ENCODE measurements around the gene SOX6. TPM values are rescaled to one million over a fixed set of nuclear protein-coding genes. Genes with fewer than 3 reads are reported as not detected.
"Not testable (repeated sequence)": the region's sequence is repeated elsewhere in the genome, so short reads cannot be mapped to it uniquely, and the experiment has no call there.

The SOX6 gene
- total RNA-seq, 1 donor from 2014 or later = 13.6 TPM

GRCh38 chr11:16184588-16184987 lies 171.8 kb downstream of the SOX6 start:
- peak; percentile 70 for ATAC-seq

DNA sequence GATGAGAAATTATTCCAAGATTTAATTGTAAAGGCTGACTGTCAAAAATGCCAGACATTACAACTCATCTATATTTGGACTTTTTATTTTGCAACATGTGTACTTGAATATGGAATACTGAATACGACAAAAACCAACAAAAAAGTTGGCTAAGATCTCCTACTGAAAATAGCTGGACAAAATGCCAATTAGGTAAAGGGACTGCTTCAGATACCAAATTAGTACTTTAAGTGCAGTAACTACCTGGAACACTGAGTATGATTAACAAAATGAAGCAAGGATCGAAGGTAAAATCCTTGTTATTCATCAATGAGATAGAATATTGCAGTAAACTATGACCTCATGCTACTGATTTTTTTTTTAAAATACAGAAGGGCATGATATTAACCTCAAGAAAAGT lies 173.8 kb downstream of the SOX6 start:
- ATAC-seq = no peak

- no peak for ATAC-seq
Measured at GRCh38 chr11:16180868-16181267, 175.5 kb downstream of the SOX6 start.

DNA sequence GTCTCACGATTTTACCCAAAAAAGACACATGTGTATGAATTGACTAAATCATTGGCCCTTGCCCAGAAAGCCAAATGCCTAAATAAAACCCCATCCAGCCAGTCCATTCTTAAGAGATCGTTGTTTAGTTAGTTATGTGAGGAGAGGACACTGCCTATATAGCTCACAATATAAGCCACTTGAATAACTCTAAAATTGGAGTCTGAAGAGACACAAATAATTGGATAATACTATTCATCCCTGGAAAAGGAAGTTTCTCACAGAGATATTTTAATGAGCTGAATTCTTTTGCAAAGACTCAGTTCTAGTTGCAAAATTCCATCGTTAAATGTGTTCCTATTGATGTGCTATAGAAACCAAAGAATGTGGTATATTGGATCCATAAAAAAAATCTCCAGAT lies 176.7 kb downstream of the SOX6 start:
- ATAC-seq = no peak

GRCh38 chr11:16178273-16178672 lies 178.1 kb downstream of the SOX6 start:
- ATAC-seq = no peak

GRCh38 chr11:16177688-16178087 lies 178.7 kb downstream of the SOX6 start:
- no peak for ATAC-seq

GRCh38 chr11:16173798-16174197 lies 182.5 kb downstream of the SOX6 start:
- ATAC-seq = no peak

GRCh38 chr11:16171882-16172281 lies 184.5 kb downstream of the SOX6 start:
- no peak for ATAC-seq

- ATAC-seq = no peak
Measured at GRCh38 chr11:16169956-16170847, 186.1 kb downstream of the SOX6 start.

GRCh38 chr11:16169541-16169940 lies 186.8 kb downstream of the SOX6 start:
- ATAC-seq = no peak

DNA sequence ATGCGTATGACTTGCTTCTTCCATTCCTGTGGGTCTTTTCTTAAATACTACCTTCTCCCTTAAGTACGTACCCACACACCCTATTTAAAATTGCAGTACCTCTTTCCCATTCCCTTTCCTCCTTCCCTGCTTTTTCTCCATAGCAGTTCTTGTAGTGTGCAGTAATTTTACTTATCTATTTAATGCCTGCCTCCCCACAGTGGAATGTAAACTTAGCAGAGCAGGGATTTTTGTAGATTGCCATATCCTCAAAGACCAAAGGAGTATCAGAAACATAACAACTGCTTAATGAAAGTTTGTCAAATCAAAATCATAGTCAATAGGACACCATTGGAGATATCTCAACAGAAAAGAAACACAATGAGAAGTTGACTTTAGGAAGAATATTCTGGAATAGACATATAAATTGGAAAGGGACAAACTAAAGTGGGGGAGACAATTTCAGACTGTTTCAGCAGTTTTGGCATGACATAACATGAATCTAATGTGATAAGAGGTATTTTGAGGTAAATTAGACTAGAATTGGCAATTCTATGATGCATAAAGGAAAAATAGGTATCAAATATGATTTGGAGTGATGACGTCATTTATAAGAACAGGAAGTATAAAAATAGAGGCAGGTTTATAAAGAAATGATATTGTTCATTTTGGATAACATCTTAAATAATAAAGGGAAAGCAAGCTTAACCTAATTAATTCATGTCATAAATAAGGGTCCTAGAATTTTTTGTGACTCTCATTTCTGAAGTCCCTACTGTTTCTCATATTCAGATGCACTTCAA lies 188.4 kb downstream of the SOX6 start:
- ATAC-seq = no peak

- no peak for ATAC-seq
Measured at GRCh38 chr11:16166571-16166970, 189.8 kb downstream of the SOX6 start.

DNA sequence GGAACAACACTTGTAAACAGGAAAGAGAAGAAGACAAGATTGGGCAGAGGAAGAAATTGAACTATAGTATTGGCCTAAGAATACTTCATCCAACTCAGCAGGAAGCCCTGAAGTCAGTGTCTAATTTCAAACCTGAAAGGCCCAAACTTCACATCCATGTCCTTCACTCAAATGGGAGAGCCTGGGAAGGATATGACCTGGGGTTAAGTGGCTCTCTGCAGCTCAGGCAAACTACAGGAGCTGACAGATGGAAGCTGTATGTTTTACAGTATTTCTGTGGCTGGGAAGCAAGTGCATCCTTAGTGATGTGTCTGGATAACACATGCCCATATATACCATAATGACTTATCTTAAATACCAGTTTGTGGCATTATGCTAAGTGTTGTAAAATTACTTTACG lies 196.2 kb downstream of the SOX6 start:
- ATAC-seq = no peak

DNA sequence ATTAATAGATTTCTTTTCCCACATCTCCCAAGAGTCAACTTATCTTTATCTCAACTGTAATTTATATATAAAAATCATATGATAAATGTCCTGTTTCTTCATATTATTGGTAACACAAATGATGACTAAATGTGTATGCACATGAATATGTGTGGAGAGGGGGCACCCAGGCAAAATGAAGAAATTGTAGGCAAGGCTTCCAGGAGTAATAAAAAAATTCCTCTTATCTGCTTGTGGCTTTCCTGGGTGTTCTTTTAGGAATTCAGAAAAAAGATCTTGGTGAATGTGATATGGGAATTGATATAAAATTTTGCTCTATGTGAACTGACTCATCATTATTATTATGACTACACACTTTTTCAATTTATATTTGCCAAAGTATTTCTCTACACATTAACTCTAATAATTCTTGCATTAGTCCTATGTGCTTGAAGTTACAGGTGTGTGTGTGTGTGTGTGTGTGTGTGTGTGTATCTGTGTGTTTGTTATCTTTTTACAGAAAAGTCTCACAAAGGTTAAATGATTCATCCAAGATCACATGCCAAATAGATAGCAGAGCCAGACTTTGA lies 197.8 kb downstream of the SOX6 start:
- no peak for ATAC-seq

- ATAC-seq = no peak
Measured at GRCh38 chr11:16157327-16157726, 199.0 kb downstream of the SOX6 start.

DNA sequence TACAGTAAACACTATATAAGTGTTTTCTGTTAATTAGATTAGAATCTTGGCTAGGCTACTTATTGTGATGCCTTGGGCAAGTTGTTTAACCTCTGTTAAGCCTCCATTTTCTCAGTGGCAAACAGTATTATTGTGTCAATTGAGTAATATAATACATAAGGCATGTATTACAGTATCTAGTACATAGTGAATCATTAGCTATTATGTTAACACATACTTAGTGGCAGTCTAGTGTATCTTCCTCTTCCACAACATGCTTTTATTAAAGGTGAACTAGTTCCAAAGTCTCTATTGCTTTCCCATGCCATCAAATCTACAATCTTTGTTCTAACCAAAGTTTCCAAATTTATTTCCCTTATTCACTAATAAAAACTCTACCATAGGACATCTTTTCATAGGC lies 200.9 kb downstream of the SOX6 start:
- peak; percentile 79 for ATAC-seq

GRCh38 chr11:16154715-16155396 lies 201.5 kb downstream of the SOX6 start:
- peak; percentile 62 for ATAC-seq

- no peak for ATAC-seq
Measured at GRCh38 chr11:16153951-16154350, 202.4 kb downstream of the SOX6 start.

GRCh38 chr11:16151138-16151537 lies 205.2 kb downstream of the SOX6 start:
- no peak for ATAC-seq

DNA sequence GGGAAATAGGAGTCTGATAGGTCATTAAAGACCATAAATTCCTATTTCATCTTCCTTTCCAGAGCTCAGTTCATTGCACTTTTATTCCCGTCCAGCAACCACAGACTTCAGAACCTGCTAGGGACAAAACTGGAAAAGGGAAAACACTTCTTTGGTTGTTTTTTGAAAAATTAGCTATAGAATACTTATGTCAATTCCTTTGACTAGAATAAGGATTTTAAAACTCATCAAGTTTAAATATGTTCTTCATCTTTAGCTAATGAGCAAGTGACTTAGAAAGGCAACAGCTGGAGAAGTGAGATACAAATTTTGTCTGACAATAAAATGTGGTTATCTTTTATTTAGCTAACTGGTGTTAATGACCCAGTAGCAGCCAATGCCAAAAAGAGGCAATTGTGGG lies 206.9 kb downstream of the SOX6 start:
- ATAC-seq = no peak

DNA sequence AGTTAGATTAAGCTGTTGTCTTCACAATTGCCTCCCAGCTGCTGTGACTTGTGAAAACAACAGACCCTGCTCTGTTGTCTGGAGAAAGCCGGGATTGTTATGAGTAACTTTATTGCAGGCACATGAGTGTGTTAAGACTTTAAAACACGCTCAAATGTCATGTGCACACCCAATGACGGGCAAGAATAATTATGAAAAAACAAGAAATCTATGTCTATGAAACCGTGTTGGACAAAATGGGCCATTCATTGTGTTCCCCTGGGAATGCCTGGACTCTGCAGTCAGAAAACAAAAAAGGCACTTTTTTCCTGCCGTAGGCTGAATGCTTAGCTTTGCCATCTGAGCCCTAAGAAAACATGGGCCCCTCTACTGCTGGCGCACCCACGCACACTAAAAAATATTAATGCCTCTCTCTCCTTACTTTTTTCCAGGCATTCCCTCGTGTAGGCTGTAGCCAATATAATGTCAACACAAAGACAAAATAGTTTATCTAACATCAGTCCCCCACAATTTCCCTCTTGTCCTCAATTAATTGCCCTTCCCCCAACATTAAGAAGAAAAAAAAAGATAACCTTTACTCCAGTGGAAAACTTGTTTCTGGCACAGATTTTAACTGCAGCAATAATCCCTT lies 207.9 kb downstream of the SOX6 start:
- no peak for ATAC-seq

GRCh38 chr11:16146980-16147379 lies 209.4 kb downstream of the SOX6 start:
- ATAC-seq = not testable (repeated sequence)

Data from esophagus mucosa (tissue), 1 donor.